ENCODE results near the gene TTC39B.
"Not testable (repeated sequence)": the region's sequence is repeated elsewhere in the genome, so short reads cannot be mapped to it uniquely, and the experiment has no call there.

The TTC39B gene

DNA sequence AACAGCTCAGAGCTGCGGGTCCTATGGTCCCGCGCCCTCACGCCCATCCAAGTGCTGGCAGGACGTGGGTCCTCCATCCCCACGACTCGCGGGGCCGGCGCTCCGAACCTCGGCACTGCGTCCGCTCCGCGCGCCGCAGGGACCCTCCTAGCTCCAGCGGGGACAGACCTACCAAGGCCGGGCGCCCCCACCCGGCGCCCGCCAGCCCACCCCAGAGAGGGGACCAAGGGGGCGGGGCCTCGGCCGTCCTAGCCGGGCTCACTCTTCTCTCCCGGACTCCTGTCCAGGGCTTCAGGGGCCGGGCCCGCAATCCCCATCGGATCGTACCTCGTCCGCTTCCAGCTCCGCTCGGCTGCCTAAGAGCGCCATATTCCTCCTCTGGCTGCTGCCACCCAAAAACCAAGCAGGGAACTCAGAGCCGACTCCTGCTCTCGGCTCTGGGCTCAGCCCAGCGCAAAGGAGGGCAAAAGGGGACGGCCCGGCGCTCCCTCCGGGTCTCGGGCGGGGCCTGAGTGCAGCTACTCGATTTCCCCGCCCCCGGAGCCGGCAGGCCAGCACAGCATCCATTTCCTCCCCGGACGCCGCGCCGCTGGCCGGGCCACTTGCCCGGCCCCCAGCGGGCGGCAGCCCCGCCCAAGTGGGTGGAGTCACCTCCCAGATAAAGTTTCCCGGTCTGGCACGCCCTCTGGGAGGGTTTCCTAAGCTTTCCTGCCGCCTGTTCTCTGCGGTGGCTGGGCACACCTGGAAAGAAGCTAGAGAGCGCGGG lies at the start of gene TTC39B:
Gene TTC39B, minus strand, starts transcription at position 460 of the 766 bp plus-strand sequence. Its CDS starts 91 bp downstream, at position 369.
- Histone ChIP-seq H3K9ac (ENCODE audit: low read depth, low read length) (peak within 1 kb of the TSS; percentile 85), H3K4me1 (ENCODE audit: insufficient read depth, low read length) (0 out of 2 replicates have a peak, but pooled peaks cover 7% of the 10 kb centered on the region), H3K36me3 (ENCODE audit: insufficient read depth, low read length) (no peaks in the 10 kb centered on the region), H3K9me3 (ENCODE audit: control insufficient read depth, insufficient read depth, low read length) (no peaks in the 10 kb centered on the region)

DNA sequence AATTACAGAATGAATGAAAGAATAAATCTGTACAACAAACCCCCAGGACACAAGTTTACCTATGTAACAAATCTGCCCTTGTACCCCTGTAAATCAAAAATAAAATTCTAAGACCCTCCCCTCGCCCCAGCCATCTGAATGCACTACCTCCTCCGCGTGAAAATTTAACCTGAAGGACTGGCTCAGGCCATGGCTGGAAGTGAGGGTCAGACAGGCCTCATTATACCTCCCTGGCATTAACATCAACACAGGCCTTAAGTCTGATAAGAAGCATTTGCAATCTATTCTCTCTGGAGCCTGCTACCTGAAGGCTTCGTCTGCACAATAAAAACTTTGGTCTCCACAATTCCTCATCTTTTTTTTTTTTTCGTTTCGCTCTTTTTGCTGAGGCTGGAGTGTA lies 48.7 kb upstream of the TTC39B start:
- H3K4me1 ChIP-seq (ENCODE audit: insufficient read depth, low read length): peaks cover 8% of the 10 kb centered on the region
- H3K9me3 ChIP-seq (ENCODE audit: control insufficient read depth, insufficient read depth, low read length): no peaks in the 10 kb centered on the region; the same call in 1 of the 2 replicates
- H3K9ac ChIP-seq (ENCODE audit: low read depth, low read length): no peak overlapping the region
- H3K36me3 ChIP-seq (ENCODE audit: insufficient read depth, low read length): no peaks in the 10 kb centered on the region

DNA sequence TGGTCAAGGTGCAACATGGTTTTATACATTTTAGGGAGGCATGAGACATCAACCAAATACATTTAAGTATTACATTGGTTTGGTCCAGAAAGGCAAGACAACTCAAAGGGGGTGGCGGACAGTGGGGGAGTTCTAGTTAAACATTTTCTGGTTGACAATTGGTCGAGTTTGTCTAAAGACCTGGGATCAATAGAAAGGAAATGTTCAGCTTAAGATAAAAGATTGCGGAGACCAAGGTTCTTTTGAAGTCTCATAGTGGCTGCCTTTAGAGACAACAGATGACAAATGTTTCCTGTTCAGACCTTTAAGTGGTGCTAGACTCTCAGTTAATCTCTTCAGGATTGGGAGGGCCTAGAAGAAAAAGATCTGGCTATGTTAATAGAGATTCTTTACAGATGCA lies 47.7 kb upstream of the TTC39B start:
- H3K9ac ChIP-seq (ENCODE audit: low read depth, low read length): no peak overlapping the region
- H3K4me1 ChIP-seq (ENCODE audit: insufficient read depth, low read length): peaks cover 8% of the 10 kb centered on the region
- no peaks in the 10 kb centered on the region; the same call in 1 of the 2 replicates for H3K9me3 ChIP-seq (ENCODE audit: control insufficient read depth, insufficient read depth, low read length)
- no peaks in the 10 kb centered on the region for H3K36me3 ChIP-seq (ENCODE audit: insufficient read depth, low read length)

DNA sequence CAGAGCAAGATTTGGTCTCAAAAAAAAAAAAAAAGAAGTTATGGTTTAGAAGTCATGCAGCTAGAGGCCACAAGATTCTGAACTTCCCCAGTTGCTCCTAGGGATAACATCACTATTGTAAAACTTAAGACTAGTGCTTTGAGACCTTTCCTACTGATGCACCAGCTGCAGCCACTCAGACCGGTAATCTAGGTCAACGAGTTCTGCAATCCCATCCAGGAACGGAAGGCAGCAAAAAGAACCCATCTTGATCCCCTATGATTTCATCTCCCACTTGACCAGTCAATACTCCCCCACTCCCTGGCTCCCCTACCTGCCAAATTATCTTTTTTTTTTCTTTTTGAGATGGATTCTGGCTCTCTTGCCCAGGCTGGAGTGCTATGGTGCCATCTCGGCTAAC lies 46.9 kb upstream of the TTC39B start:
- Histone ChIP-seq H3K36me3 (ENCODE audit: insufficient read depth, low read length) (no peaks in the 10 kb centered on the region), H3K9ac (ENCODE audit: low read depth, low read length) (no peak overlapping the region), H3K9me3 (ENCODE audit: control insufficient read depth, insufficient read depth, low read length) (no peaks in the 10 kb centered on the region; the same call in 1 of the 2 replicates), H3K4me1 (ENCODE audit: insufficient read depth, low read length) (peaks cover 8% of the 10 kb centered on the region)

DNA sequence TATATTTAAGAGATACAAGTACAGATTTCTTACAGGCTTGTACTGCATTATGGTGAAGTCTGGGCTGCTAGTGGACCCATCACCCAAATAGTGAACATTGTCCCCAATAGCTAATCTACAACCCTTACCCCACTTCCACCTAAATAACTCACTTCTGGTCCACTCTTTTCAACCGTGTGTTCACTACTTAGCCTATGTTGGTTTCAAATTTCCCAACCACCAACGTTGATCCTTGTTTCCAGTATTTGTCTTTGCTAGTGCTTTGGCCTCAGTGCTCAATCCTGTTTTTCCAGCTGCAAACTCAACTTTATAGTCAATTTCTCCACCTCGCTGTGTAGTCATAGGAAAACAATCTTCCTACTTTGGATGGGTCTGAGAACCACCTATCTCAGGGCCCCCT lies 45.3 kb upstream of the TTC39B start:
- H3K9me3 ChIP-seq (ENCODE audit: control insufficient read depth, insufficient read depth, low read length): no peaks in the 10 kb centered on the region; the same call in 1 of the 2 replicates

GRCh38 chr9:15349892-15350761 lies 43.1 kb upstream of the TTC39B start:
- no peaks in the 10 kb centered on the region; the same call in 1 of the 2 replicates for H3K9me3 ChIP-seq (ENCODE audit: control insufficient read depth, insufficient read depth, low read length)
- H3K9ac ChIP-seq (ENCODE audit: low read depth, low read length): no peak overlapping the region
- H3K4me1 ChIP-seq (ENCODE audit: insufficient read depth, low read length): peaks cover 9% of the 10 kb centered on the region; the same call in 1 of the 2 replicates
- no peaks in the 10 kb centered on the region for H3K36me3 ChIP-seq (ENCODE audit: insufficient read depth, low read length)

More for the DNA sequence above, 45.3 kb upstream of the TTC39B start:
- no peak overlapping the region for H3K9ac ChIP-seq (ENCODE audit: low read depth, low read length)
- peaks cover 8% of the 10 kb centered on the region for H3K4me1 ChIP-seq (ENCODE audit: insufficient read depth, low read length)
- H3K36me3 ChIP-seq (ENCODE audit: insufficient read depth, low read length): no peaks in the 10 kb centered on the region

GRCh38 chr9:15346837-15347236 lies 39.8 kb upstream of the TTC39B start:
- Histone ChIP-seq H3K4me1 (ENCODE audit: insufficient read depth, low read length) (0 out of 2 replicates have a peak, but pooled peaks cover 8% of the 10 kb centered on the region), H3K9me3 (ENCODE audit: control insufficient read depth, insufficient read depth, low read length) (no peaks in the 10 kb centered on the region), H3K9ac (ENCODE audit: low read depth, low read length) (no peak overlapping the region), H3K36me3 (ENCODE audit: insufficient read depth, low read length) (no peaks in the 10 kb centered on the region)

DNA sequence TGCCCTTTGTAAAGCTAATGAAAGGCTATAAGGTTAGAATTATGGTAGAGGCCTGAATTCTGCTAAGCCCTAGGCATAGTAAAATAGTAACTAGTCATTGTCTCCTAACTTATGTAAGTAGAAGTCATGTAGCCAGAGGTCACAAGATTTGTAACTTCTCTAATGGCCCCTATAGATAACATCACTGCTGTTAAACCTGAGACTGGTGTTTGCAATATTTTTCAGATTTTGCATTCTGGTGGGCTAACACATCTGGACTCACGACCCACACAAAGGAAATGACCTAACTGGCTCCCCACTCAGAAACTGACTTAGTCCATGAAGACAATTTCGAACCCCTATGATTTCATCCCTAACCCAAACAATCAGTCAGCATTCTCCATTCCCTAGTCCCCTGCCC lies 37.2 kb upstream of the TTC39B start:
- Histone ChIP-seq H3K9me3 (ENCODE audit: control insufficient read depth, insufficient read depth, low read length) (no peaks in the 10 kb centered on the region), H3K4me1 (ENCODE audit: insufficient read depth, low read length) (0 out of 2 replicates have a peak, but pooled peaks cover 8% of the 10 kb centered on the region), H3K9ac (ENCODE audit: low read depth, low read length) (no peak overlapping the region), H3K36me3 (ENCODE audit: insufficient read depth, low read length) (no peaks in the 10 kb centered on the region)

- H3K9ac ChIP-seq (ENCODE audit: low read depth, low read length): no peak overlapping the region
- no peaks in the 10 kb centered on the region for H3K36me3 ChIP-seq (ENCODE audit: insufficient read depth, low read length)
- no peaks in the 10 kb centered on the region for H3K9me3 ChIP-seq (ENCODE audit: control insufficient read depth, insufficient read depth, low read length)
- H3K4me1 ChIP-seq (ENCODE audit: insufficient read depth, low read length): no peaks in the 10 kb centered on the region
Observed at GRCh38 chr9:15333376-15333881, 26.4 kb upstream of the TTC39B start.

DNA sequence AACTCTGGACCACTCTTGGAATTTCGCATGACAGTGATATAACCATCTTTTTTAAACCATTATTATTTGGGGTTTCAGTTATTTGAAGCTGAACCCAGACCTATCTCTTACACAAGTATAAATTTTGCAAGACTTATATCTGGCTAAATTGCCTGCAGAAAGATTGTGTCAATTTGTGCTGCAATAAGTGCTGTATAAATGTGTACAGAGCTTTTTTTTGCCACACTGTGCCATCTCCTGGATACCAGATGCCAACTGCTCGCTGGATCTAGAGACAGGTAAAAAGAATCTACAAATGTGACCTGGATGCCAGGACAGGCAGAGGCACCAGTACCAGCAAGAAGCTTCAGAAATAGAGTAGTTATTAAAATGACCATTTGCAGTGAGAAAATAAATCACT lies 25.9 kb upstream of the TTC39B start:
- Histone ChIP-seq H3K9ac (ENCODE audit: low read depth, low read length) (no peak overlapping the region), H3K4me1 (ENCODE audit: insufficient read depth, low read length) (no peaks in the 10 kb centered on the region), H3K9me3 (ENCODE audit: control insufficient read depth, insufficient read depth, low read length) (no peaks in the 10 kb centered on the region), H3K36me3 (ENCODE audit: insufficient read depth, low read length) (no peaks in the 10 kb centered on the region)

DNA sequence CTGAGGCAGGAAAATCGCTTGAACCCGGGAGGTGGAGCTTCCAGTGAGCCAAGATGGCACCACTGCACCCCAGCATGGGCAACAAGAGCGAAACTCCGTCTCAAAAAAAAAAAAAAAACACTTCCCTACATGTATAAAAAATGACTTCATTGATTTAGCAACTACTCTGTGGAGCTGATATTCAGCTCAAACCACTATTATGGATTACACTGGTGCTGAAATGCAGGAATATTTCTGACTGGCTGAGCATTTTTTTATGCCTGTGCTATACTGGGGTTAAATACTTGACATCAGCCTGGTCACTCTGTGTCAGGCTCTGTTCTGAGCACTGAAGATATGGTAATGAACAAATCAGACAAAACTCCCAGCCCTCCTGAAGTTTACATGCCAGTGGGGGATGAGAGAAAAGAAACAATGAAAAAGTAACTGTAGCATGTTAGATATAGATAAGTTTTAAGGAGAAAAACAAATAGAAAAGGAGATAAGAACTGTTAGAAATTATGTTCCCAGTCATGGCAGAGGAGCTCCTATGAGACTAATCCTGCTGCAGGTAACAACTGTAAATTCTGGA lies 22.6 kb upstream of the TTC39B start:
- Histone ChIP-seq H3K9me3 (ENCODE audit: control insufficient read depth, insufficient read depth, low read length) (peaks cover 6% of the 10 kb centered on the region; the same call in 1 of the 2 replicates), H3K4me1 (ENCODE audit: insufficient read depth, low read length) (no peaks in the 10 kb centered on the region), H3K9ac (ENCODE audit: low read depth, low read length) (no peak overlapping the region)

GRCh38 chr9:15328946-15329345 lies 21.9 kb upstream of the TTC39B start:
- Histone ChIP-seq H3K9ac (ENCODE audit: low read depth, low read length) (no peak overlapping the region), H3K36me3 (ENCODE audit: insufficient read depth, low read length) (no peaks in the 10 kb centered on the region), H3K4me1 (ENCODE audit: insufficient read depth, low read length) (no peaks in the 10 kb centered on the region), H3K9me3 (ENCODE audit: control insufficient read depth, insufficient read depth, low read length) (peaks cover 7% of the 10 kb centered on the region; the same call in 1 of the 2 replicates)

More for the DNA sequence above, 22.6 kb upstream of the TTC39B start:
- no peaks in the 10 kb centered on the region for H3K36me3 ChIP-seq (ENCODE audit: insufficient read depth, low read length)

GRCh38 chr9:15322695-15323094 lies 15.7 kb upstream of the TTC39B start:
- H3K36me3 ChIP-seq (ENCODE audit: insufficient read depth, low read length); H3K9ac ChIP-seq (ENCODE audit: low read depth, low read length); H3K4me1 ChIP-seq (ENCODE audit: insufficient read depth, low read length): not testable (repeated sequence)
- H3K9me3 ChIP-seq (ENCODE audit: control insufficient read depth, insufficient read depth, low read length): peaks cover 15% of the 10 kb centered on the region; the same call in 1 of the 2 replicates

DNA sequence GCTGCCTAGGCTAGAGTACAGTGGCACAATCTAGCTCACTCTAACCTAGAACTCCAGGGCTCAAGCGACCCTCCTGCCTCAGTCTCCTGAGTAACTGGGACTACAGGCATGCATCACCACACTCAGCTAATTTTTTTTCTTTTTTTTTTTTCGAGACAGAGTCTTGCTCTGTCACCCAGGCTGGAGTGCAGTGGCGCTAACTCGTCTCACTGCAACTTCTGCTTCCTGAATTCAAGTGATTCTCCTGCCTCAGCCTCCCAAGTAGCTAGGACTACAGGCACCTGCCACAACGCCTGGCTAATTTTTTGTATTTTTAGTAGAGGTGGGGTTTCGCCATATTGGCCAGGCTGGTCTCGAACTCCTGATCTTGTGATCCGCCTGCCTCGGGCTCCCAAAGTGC lies 12.6 kb upstream of the TTC39B start:
- H3K9me3 ChIP-seq (ENCODE audit: control insufficient read depth, insufficient read depth, low read length); H3K4me1 ChIP-seq (ENCODE audit: insufficient read depth, low read length); H3K36me3 ChIP-seq (ENCODE audit: insufficient read depth, low read length); H3K9ac ChIP-seq (ENCODE audit: low read depth, low read length): not testable (repeated sequence)

Measured in ES-I3 (cell line).